LNCAP (cell line): ENCODE measurements around the gene HMGN3.

Experiments used
- CTCF ChIP-seq: fragments of 450-650 bp; IDR thresholded peaks from 2 replicates; pipeline ENCODE4 v1.5.1; 2017; ENCODE audit warnings: mild to moderate bottlenecking

Gene HMGN3

DNA sequence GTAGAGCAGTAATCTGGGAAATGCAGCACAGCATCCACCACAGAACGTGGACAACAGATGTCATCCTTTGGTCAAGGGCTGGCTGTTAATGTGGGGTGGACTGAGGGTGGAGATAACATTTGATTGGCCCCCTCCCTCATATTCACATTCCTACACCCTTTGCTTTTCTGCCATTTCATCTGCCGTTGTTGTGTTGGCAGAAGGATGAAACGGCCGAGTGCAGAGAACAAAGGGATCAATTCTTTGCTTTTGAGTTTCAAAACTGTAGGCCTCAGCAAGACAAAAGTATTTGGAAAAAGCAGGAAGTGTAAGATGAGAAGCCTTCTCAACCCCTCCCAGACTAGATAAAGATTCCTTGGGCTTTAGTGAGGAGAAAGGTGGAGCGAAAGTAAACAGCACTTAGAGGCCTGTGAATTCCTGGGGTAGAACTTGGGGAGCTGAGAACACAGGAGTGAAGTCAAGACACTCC lies 82.2 kb downstream of the HMGN3 start:
- no peak for TF ChIP-seq CTCF
